Uterus (tissue), 2 donors: ENCODE results near the gene PRSS38.

ENCODE experiments used
- CTCF ChIP-seq, 4 experiments: fragments of 200-600 bp in 2 of 4; fragments of 450-650 bp in 2 of 4; sonication (generic) in 2 of 4; IDR thresholded peaks; one replicate each; pipeline ENCODE4 v1.5.1; 2016 to 2019; ENCODE audit warnings: antibody characterized with exemption in 4 of 4, mild to moderate bottlenecking in 2 of 4, moderate library complexity in 1 of 4
- POLR2A ChIP-seq, 2 donors: fragments of 450-650 bp; IDR thresholded peaks; one replicate each; pipeline ENCODE4 v1.6.1; 2016; ENCODE audit warnings: antibody characterized with exemption in 2 of 2, mild to moderate bottlenecking in 1 of 2, moderate library complexity in 1 of 2

GRCh38 chr1:227891223-227891954 lies 75.9 kb downstream of the PRSS38 start:
- TF ChIP-seq POLR2A (IDR thresholded peaks at IDR 0.05) (no peak), CTCF (IDR thresholded peaks at IDR 0.05) (no peak)
